ENCODE results near the gene TMEM178A. TPM values are rescaled to one million over a fixed set of nuclear protein-coding genes. Genes with fewer than 3 reads are reported as not detected.
A peak's percentile ranks its signal among the peaks of the same experiment; 100 is the strongest.

TMEM178A gene
- total RNA-seq, 1 donor from 2014 or later: 28.7 TPM

GRCh38 chr2:39737661-39738060, 71.9 kb downstream of the TMEM178A start:
- Mint-ChIP-seq H3K36me3 (ENCODE audit: low read depth, unreplicated experiment) (peaks cover 3% of the 10 kb centered on the region), H3K4me3 (ENCODE audit: unreplicated experiment) (peak overlapping the region; percentile 80), H3K9me3 (ENCODE audit: unreplicated experiment) (peaks cover 4% of the 10 kb centered on the region), H3K27ac (ENCODE audit: unreplicated experiment) (peak overlapping the region; percentile 92), H3K27me3 (ENCODE audit: low read depth, unreplicated experiment) (no peaks in the 10 kb centered on the region), H3K4me1 (ENCODE audit: low read depth, unreplicated experiment) (peaks cover 62% of the 10 kb centered on the region)
- H3K27me3 ChIP-seq (ENCODE audit: insufficient read depth, low read length): no peaks in the 10 kb centered on the region
- H3K36me3 ChIP-seq (ENCODE audit: insufficient read depth, low read length): peaks cover 12% of the 10 kb centered on the region
- no peak for TF ChIP-seq EZH2 (IDR thresholded peaks at IDR 0.05; ENCODE audit: insufficient read depth, low read length)
- TF ChIP-seq, protein P1, sequence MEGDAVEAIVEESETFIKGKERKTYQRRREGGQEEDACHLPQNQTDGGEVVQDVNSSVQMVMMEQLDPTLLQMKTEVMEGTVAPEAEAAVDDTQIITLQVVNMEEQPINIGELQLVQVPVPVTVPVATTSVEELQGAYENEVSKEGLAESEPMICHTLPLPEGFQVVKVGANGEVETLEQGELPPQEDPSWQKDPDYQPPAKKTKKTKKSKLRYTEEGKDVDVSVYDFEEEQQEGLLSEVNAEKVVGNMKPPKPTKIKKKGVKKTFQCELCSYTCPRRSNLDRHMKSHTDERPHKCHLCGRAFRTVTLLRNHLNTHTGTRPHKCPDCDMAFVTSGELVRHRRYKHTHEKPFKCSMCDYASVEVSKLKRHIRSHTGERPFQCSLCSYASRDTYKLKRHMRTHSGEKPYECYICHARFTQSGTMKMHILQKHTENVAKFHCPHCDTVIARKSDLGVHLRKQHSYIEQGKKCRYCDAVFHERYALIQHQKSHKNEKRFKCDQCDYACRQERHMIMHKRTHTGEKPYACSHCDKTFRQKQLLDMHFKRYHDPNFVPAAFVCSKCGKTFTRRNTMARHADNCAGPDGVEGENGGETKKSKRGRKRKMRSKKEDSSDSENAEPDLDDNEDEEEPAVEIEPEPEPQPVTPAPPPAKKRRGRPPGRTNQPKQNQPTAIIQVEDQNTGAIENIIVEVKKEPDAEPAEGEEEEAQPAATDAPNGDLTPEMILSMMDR (IDR thresholded peaks at IDR 0.05; ENCODE audit: insufficient read depth, low read depth, low read length): no peak
- H2AFZ ChIP-seq (ENCODE audit: low read depth, low read length): no peak overlapping the region
- H3K79me2 ChIP-seq (ENCODE audit: insufficient read depth, low read length): peaks cover 34% of the 10 kb centered on the region
- no peak for FAIRE-seq
- peaks cover 37% of the 10 kb centered on the region for H3K4me1 ChIP-seq (ENCODE audit: insufficient read depth, low read length)
- H3K27ac ChIP-seq (ENCODE audit: low read depth, low read length): peak overlapping the region; percentile 98
- H3K9ac ChIP-seq (ENCODE audit: low read length): peak overlapping the region; percentile 91
- H4K20me1 ChIP-seq (ENCODE audit: insufficient read depth, low read length): no peaks in the 10 kb centered on the region
- peak; percentile 95 for DNase-seq (ENCODE audit: low read depth)
- peak overlapping the region; percentile 57 for H3K4me3 ChIP-seq (ENCODE audit: insufficient read depth, low read depth, low read length)
- no peaks in the 10 kb centered on the region for H3K9me3 ChIP-seq (ENCODE audit: insufficient read depth, low read depth, low read length)
- H3K4me2 ChIP-seq (ENCODE audit: low read length): peak overlapping the region; percentile 87

DNA sequence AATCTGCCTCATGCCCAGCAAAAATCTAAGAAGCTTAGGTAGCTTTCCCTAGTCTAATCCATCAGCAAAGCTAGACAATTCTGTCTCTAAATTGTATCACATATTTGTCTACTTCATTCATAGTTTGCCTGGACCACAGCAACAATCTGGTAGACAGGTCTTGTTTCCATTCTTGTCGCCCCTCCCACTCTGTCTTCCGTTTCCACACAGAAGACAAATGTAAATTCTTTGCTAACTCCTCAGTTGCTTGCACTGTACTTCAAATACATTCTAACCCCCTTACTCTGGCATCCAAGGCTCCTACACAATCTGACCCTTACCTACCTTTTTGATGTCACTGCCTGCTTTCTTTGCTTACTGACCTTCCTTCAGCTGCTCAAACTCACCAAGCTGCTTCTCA, 73.2 kb downstream of the TMEM178A start:
- H3K9me3 Mint-ChIP-seq (ENCODE audit: unreplicated experiment): peaks cover 3% of the 10 kb centered on the region
- peak overlapping the region; percentile 1 for H3K4me2 ChIP-seq (ENCODE audit: low read length)
- H3K4me3 ChIP-seq (ENCODE audit: insufficient read depth, low read depth, low read length): no peak overlapping the region
- peak overlapping the region; percentile 27 for H3K9ac ChIP-seq (ENCODE audit: low read length)
- no peaks in the 10 kb centered on the region for H4K20me1 ChIP-seq (ENCODE audit: insufficient read depth, low read length)
- peak overlapping the region; percentile 64 for H3K27ac ChIP-seq (ENCODE audit: low read depth, low read length)
- no peaks in the 10 kb centered on the region for H3K27me3 ChIP-seq (ENCODE audit: insufficient read depth, low read length)
- H3K9me3 ChIP-seq (ENCODE audit: insufficient read depth, low read depth, low read length): no peaks in the 10 kb centered on the region
- H3K36me3 Mint-ChIP-seq (ENCODE audit: low read depth, unreplicated experiment): peaks cover 3% of the 10 kb centered on the region
- no peak overlapping the region for H2AFZ ChIP-seq (ENCODE audit: low read depth, low read length)
- H3K27me3 Mint-ChIP-seq (ENCODE audit: low read depth, unreplicated experiment): no peaks in the 10 kb centered on the region
- TF ChIP-seq, protein P1 (IDR thresholded peaks at IDR 0.05; ENCODE audit: insufficient read depth, low read depth, low read length): no peak
- TF ChIP-seq EZH2 (IDR thresholded peaks at IDR 0.05; ENCODE audit: insufficient read depth, low read length): no peak
- H3K27ac Mint-ChIP-seq (ENCODE audit: unreplicated experiment): peak overlapping the region; percentile 64
- peaks cover 12% of the 10 kb centered on the region for H3K36me3 ChIP-seq (ENCODE audit: insufficient read depth, low read length)
- peak; percentile 97 for DNase-seq (ENCODE audit: low read depth)
- no peak for FAIRE-seq
- no peak overlapping the region for H3K4me3 Mint-ChIP-seq (ENCODE audit: unreplicated experiment)
- peaks cover 64% of the 10 kb centered on the region for H3K4me1 Mint-ChIP-seq (ENCODE audit: low read depth, unreplicated experiment)
- H3K4me1 ChIP-seq (ENCODE audit: insufficient read depth, low read length): peaks cover 45% of the 10 kb centered on the region
- H3K79me2 ChIP-seq (ENCODE audit: insufficient read depth, low read length): peaks cover 21% of the 10 kb centered on the region

DNA sequence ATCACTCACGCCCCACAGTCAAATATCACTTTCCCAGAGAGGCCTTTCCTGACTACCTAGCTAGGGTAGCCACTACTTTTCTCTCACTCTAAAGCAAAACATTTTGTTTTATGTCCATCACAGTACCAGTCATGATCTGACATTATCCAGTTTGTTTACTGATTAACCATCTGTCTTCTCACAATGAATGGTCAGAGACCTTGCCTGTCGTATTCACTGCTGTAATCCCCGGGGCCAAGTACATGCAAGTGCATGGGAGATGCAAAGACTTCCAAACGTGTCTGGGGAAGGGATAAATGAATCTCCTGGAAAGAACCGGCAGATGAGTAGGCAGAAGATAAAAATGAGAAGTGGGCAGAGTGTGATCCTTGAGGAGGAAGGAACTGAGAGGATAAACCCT, 73.7 kb downstream of the TMEM178A start:
- H4K20me1 ChIP-seq (ENCODE audit: insufficient read depth, low read length): no peaks in the 10 kb centered on the region
- FAIRE-seq: no peak
- Mint-ChIP-seq H3K36me3 (ENCODE audit: low read depth, unreplicated experiment) (peaks cover 3% of the 10 kb centered on the region), H3K9me3 (ENCODE audit: unreplicated experiment) (peaks cover 1% of the 10 kb centered on the region), H3K27me3 (ENCODE audit: low read depth, unreplicated experiment) (no peaks in the 10 kb centered on the region), H3K27ac (ENCODE audit: unreplicated experiment) (peak overlapping the region; percentile 64), H3K4me3 (ENCODE audit: unreplicated experiment) (no peak overlapping the region), H3K4me1 (ENCODE audit: low read depth, unreplicated experiment) (peaks cover 61% of the 10 kb centered on the region)
- H3K4me2 ChIP-seq (ENCODE audit: low read length): peak overlapping the region; percentile 1
- no peak for TF ChIP-seq EZH2 (IDR thresholded peaks at IDR 0.05; ENCODE audit: insufficient read depth, low read length)
- TF ChIP-seq, protein P1 (IDR thresholded peaks at IDR 0.05; ENCODE audit: insufficient read depth, low read depth, low read length): no peak
- no peaks in the 10 kb centered on the region for H3K27me3 ChIP-seq (ENCODE audit: insufficient read depth, low read length)
- no peak overlapping the region for H3K4me3 ChIP-seq (ENCODE audit: insufficient read depth, low read depth, low read length)
- peaks cover 16% of the 10 kb centered on the region for H3K79me2 ChIP-seq (ENCODE audit: insufficient read depth, low read length)
- no peaks in the 10 kb centered on the region for H3K9me3 ChIP-seq (ENCODE audit: insufficient read depth, low read depth, low read length)
- no peak overlapping the region for H3K9ac ChIP-seq (ENCODE audit: low read length)
- peaks cover 12% of the 10 kb centered on the region for H3K36me3 ChIP-seq (ENCODE audit: insufficient read depth, low read length)
- DNase-seq (ENCODE audit: low read depth): no peak
- H3K27ac ChIP-seq (ENCODE audit: low read depth, low read length): peak overlapping the region; percentile 64
- peaks cover 45% of the 10 kb centered on the region for H3K4me1 ChIP-seq (ENCODE audit: insufficient read depth, low read length)
- H2AFZ ChIP-seq (ENCODE audit: low read depth, low read length): no peak overlapping the region
